ENCODE results near the gene TMEM248. TPM values are rescaled to one million over a fixed set of nuclear protein-coding genes. Genes with fewer than 3 reads are reported as not detected.
"Not testable (repeated sequence)": the region's sequence is repeated elsewhere in the genome, so short reads cannot be mapped to it uniquely, and the experiment has no call there.

Gene TMEM248
- total RNA-seq, 1 donor from 2014 or later: 84.3 TPM

DNA sequence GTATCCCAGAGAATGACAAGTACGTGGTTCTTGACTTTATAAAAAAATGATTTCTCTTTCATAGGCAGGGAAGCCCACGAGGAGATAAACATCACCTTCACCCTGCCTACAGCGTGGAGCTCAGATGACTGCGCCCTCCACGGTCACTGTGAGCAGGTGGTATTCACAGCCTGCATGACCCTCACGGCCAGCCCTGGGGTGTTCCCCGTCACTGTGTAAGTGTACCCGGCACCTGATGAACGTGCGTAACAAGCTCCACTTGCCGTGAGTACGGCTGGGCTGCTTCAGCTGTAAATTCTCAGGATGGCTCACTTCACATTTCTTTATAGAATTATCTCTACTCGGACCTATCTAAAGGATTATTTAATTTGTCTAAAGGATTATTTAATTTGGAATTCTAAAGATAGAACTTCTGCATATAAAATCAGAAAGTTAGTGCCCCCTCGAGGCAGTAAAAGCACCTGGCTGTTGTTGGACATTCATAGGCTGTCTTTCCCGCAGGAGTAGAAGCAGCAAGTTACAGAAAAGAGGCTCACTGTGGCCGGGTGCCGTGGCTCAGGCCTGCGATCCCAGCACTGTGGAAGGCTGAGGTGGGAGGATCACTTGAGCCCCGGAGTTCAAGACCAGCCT lies 27.6 kb downstream of the TMEM248 start:
- intact Hi-C loops (cut with micrococcal nuclease): no loop called here

DNA sequence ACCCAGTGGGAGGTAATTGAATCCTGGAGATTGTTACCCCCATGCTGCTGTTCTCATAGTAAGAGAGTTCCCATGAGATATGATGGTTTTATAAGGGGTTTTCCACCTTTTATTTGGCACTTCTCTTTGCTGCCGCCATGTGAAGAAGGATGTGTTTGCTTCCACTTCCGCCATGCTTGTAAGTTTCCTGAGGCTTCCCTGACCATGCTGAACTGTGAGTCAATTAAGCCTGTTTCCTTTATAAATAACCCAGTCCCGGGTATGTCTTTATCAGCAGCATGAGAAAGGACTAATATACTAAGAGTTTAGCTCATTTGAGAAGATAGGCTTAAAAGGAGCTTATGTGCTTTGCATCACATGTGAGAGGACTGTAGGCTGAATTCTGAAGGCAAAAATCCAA lies 29.3 kb downstream of the TMEM248 start:
- intact Hi-C loops (cut with micrococcal nuclease): no loop called here

DNA sequence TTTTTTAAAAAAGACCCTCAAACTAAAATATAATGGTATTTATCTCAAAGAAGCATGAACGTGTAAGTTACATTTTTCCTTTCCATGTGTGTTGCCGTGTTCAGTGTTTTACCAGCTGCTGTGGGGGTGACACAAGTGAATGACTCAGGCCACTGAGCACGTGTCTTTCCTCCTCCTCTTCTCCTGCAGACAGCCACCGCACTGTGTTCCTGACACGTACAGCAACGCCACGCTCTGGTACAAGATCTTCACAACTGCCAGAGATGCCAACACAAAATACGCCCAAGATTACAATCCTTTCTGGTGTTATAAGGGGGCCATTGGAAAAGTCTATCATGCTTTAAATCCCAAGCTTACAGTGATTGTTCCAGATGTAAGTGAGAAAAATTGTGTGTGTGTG lies 29.7 kb downstream of the TMEM248 start:
- intact Hi-C loops (cut with micrococcal nuclease): no loop called here

DNA sequence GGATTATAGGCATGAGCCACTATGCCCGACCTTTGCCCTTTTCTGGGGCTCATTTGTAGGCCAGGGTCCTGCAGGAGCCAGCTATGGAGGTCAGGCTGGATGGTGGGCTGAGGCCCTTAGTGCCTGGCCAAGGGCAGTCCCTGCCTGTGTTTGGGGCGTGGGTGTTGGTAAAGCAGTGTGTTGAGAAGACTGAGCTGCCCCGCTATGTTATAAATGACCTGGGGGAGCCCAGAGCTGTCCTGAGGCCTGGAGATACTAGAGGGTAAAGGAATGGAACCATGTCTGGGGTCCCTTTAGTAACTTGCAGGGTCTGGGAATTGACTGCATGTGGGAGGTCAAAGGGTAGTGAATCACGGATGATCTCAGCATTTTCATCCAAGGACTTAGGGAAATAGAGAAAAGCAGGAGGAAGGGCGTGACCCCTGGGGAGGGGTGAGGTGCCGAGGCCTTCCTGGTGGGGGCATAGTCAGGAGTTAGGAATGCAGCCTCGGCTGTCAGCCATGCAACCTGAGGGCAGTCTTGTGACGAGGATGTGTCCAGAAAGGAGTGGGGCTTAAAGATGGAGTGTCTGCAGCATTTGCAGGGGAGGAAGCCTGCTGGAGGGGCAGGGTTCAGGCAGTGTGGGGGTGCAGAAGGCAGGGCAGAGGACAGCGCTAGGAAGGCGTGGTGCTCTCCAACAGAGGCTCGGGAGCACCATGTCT lies 31.5 kb downstream of the TMEM248 start:
- intact Hi-C loops (cut with micrococcal nuclease): no loop called here

DNA sequence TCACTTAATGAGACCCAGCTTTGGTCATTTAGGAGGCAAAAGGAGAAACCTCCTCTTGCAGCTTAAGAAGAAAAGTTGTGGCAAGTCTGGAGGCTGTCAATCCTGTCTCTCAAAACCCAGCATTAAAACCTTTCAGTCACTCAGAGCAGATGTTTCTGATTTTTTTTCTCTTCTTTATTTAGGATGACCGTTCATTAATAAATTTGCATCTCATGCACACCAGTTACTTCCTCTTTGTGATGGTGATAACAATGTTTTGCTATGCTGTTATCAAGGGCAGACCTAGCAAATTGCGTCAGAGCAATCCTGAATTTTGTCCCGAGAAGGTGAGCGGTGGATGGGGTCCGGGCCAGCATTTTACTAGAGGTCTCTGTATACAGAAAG lies 32.0 kb downstream of the TMEM248 start:
- intact Hi-C loops (cut with micrococcal nuclease): no loop called here

DNA sequence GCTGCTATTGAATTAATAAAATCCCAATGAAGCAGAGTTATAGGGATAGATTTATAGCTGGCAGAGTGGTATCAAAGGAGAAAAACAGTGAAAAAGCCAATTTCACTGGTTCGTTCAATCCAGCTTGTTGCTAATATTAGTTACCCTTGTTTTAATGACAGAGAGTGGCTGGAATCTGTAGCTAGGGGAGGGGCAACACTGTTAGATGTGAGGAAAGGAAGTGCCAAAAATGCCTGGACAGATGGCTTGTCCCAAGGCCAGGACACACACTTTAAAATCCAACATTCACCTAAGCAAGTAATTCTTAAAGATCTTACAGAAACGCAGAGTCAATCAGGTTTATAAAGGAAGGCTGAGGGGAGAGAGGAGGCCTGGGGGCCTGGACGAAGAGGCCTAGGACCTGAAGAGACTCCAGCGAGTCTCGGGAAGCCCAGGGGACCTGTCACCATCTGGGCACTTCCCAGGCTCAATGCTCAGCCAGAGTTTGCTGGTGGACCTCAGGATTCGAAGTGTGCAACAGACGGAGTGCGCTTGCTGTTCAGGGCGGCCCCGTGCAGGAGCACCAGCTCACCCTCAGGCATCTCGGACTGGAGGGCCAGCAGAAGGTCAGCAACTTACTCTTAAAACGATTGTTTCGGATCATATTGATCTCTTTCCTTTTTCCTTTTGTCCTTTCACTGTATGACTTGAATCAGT lies 36.7 kb downstream of the TMEM248 start:
- intact Hi-C loops (cut with micrococcal nuclease): no loop called here

DNA sequence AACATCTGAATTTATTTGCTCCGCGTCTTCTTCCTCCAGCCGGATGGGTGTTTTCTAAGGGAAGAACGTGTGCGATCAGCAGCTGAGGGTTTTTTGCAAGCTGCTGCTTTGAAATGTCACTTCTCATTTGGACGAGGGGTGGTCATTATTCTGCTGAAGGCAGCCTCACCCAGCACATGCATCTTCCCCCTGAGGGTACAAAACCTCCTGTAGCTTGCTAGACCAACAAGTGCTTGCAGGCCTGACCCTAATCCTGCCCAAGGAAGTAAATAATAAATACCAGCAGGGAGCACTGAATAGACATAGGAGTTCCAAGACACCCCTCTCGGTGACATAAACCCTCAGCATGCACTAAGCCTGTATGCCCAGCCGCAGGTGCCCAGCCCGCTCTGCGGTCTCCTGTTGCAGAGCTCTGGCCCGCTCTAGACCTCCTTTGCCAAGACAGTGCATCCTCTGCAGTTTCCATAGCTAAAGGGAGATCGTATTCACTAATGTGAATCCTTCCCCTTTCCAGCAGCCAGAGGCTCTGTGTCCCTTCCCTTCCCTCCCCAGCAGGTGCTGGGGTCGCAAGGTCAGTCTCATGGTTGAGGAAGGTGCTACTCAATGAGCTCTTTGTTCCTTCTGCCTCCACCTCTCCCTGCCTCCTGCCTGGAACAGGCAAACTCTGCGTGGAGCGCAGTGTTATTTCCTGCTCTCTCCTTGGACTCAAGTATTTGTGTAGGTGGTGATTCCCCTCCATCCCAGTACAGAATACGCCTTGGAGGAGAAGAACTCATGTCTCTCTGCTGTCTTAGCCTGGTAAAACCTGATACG lies 37.7 kb downstream of the TMEM248 start:
- intact Hi-C loops (cut with micrococcal nuclease): no loop called here

DNA sequence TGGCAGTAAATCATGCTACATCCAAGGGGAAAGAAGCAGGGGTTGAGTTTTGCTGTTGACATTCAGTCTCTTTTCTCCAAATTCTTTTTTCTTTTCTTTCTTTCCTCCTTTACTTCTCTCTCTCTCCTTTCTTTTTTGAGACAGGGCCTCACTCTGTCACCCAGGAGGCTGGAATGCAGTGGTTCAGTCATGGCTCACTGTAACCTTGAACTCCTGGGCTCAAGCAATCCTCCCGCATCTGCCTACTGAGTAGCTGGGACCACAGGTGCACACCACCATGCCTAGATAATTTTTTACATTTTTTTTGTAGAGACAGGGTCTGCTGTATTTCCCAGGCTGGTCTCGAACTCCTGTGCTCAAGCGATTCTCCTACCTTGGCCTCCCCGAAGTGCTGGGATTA lies 39.2 kb downstream of the TMEM248 start:
- intact Hi-C loops (cut with micrococcal nuclease): no loop called here

DNA sequence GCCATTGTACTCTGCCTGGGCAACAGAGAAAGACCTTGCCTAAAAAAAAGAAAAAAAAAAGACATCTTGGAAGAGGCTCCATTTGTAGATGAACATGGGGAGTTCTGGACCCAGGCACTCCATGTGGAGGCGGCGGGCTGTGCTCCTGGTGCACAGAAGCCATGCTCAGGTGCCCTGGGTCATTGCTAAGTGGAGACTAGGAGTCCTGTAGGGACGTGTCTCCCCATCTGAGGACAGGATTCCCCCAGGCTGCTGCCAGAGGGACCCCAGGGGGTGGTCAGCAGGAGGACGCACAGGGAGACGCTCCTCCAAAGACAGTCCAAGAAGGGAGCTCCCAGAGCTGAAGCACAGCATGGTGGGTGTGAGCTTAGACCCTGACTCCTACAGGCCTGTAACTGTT lies 40.1 kb downstream of the TMEM248 start:
- intact Hi-C loops (cut with micrococcal nuclease): no loop called here

DNA sequence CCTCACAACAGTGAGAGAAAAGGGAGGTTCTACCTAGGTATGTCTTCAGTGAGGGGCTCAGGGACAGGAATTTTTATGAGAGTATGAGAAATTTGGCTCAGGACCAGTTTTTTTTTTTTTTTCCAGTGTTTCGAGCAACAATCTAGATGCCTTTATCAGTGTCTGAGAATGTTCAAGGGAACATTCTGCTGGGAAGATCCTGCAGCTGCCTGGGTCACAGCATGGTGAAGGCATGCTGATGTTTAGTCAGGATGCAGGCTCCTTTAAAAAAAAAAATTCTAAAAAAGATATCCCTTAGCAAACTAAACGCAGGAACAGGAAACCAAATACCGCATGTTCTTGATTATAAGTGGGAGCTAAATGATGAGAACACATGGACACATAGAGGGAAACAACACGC lies 43.4 kb downstream of the TMEM248 start:
- intact Hi-C loops (cut with micrococcal nuclease): no loop called here

DNA sequence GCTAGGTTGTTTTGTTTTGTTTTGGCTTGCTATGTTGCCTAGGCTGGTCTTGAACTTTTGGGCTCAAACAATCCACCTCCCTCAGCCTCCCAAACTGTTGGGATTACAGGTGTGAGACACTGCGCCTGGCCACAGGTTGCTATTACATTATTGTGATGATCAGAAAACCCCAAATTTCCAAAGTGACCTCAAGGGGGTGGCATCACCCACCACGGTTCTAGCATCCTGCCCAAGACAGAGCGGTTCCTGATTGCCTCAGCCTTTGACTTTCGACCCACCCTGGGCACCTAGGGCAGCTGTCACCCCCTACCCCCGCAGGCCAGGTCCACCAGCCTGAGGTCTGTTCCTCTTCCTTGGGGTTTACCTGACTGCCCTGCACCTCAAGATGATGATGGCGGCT lies 46.0 kb downstream of the TMEM248 start:
- intact Hi-C loops (cut with micrococcal nuclease): no loop called here

DNA sequence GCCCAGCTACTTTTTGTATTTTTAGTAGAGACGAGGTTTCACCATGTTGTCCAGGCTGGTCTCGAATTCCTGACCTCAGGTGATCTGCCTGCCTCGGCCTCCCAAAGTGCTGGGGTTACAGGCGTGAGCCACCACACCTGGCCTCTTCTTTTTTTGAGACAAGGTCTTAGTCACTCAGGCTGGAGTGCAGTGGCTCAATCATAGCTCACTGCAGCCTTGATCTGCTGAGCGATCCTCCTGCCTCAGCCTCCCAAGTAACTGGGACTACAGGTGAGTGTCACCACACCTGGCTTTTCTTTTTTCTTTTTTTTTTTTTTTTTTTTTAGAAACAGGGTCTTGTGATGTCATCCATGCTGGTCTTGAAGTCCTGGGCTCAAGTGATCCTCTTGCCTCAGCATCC lies 48.0 kb downstream of the TMEM248 start:
- intact Hi-C loops (cut with micrococcal nuclease): not testable (repeated sequence)

DNA sequence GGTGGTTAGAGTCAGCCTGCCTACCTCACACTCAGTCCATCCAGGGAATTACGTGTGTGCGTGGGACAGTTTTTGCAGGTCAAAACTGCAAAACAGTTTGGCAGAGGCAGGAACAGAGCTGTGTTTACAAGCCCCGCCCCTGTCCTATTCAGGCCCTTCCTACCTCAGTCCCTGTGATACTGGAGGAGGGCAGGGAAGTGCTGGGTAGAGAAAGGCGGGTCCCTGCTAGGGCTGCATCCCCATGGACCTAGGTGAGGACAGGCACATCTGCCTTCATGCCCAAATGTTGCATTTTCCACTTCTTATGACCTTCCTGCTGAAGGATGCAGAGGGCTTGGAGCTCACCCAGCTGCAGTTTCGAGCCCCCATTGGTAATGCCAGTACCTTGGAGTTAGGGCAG lies 49.3 kb downstream of the TMEM248 start:
- intact Hi-C loops (cut with micrococcal nuclease): no loop called here

DNA sequence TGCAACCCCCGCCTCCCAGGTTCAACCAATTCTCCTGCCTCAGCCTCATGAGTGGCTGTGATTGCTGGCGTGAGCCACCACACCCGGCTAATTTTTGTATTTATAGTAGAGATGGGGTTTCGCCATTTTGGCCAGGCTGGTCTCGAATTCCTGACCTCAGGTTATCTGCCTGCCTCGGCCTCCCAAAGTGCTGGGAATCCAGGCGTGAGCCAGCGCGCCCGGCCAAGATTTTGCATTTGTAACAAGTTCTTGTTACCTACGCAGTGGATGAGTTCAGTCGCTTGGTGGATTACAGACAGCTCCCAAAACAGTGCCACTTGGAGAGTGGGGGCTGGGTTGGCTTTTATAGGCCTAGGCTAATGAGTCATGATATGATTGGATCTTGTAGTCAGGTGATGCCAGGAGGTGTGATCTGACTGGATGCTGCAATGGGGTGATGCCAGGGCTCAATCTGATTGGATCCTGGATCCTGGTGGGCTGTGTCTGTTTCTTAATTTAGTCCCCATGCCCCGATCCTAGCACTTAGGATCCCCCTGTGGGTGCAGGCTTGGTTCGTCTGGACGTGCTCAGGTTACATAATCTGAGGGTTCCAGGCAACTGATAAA lies 54.1 kb downstream of the TMEM248 start:
- intact Hi-C loops (cut with micrococcal nuclease): no loop called here

DNA sequence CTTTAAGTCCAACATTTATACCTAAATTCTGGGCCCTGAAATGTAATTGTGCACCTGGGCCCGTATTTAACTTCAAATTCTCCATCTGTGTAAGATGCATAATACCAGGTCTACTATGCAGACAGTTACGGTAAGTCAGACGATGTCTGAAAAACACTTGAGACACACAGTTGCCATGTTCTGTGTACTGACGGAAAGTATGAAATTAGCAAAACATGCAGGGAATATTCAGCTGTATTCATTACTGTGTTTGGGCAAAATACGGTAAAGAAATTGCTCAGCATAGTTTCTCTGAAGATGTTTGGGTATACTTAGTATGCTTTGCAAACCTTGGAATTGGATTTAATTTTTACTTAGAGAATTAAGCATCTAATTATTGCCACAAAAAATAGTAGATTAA lies 57.3 kb downstream of the TMEM248 start:
- intact Hi-C loops (cut with micrococcal nuclease): not testable (repeated sequence)

DNA sequence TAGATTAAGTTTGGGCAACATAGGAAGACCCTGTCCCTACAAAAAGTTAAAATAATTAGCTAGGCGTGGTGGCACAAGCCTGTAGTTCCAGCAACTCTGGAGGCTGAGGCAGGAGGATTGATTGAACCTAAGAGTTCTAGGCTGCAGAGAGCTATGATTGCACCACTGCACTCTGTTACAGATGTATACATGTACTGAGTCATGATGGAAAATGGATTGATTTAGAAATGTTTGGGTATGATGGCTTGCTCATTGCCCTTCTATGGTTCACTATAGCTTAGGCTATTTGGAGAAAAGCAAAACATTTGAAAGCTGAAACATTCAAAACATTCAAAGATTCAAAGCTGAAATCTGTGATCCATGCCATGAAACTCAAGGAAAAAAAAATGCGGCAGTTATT lies 58.0 kb downstream of the TMEM248 start:
- intact Hi-C loops (cut with micrococcal nuclease): not testable (repeated sequence)

DNA sequence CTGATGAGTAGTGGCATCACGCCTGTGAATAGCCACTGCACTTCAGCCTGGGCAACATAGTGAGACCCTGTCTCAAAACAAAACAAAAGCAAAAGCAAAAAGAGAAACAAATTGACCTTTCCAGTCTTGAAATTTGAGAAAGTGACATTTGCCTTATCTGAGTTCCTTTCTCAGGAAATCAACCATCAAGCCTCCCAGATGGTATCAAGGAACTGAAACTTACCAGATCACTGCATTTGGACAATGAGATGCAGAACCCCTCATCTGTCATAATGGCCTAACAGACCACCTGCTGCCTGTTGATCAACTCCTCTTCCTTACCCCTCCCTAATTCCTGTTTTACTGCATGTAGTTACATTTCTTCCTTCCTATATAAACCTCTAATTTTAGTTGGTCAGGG lies 59.3 kb downstream of the TMEM248 start:
- intact Hi-C loops (cut with micrococcal nuclease): not testable (repeated sequence)

DNA sequence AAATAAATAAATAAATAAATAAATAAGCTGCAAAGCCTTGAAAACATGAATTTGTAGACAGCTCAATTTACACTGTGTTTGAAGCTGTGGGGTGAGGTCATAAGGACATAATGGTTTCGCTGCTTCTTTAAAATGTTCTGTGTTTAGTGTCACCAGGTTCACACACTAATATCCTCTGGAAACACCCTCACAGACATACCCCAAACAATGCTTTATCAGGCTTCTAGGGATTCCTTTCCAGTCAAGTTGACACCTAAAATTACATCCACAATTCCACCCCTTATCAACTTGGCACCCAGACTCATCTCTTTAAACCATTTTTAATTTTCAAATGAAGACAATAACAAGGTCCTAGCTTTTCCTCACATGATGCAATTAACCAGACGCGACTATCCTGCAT lies 68.5 kb downstream of the TMEM248 start:
- intact Hi-C loops (cut with micrococcal nuclease): not testable (repeated sequence)

DNA sequence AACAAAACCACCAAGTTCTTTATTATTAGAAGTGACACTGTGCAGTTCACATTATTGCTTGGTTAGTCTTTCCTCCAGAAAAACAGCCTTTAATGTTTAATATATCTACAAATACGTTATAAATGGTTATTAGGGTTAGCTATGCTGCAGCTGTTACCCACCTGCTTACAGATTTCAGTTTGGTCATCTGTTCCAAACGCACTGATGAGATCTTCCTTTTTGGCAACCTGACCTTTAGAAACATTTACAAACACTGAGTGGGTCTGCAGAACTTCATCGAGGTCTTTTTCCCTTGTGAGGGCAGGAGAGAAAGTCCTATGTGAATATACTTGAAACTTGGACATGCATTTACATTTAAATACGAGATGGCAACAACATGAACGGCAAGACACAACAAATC lies 73.0 kb downstream of the TMEM248 start:
- intact Hi-C loops (cut with micrococcal nuclease): loop anchor here (1.0 to 10.0 kb wide), 5 partner anchors 72 to 1012 kb away; partner anchors contain the start of gene GUSB

DNA sequence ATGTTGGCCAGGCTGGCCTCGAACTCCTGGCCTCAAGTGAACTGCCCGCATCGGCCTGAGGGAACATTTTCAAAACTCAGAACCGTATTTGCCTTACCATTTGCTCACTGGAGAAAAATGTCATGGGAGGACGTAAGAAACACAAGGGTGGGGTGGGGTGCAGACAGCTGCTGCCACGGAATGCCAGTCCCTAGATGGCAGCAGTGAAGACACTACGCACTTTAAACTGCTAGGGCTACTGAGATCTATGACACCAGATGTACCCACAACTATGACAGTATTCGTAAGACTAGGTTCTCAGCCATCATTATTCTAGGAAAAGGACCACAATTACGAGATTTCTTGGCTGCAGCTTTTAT lies 73.6 kb downstream of the TMEM248 start:
- intact Hi-C loops (cut with micrococcal nuclease): loop anchor here (1.0 to 10.0 kb wide), 8 partner anchors 72 to 1622 kb away; partner anchors contain the start of genes GUSB and ZNF92

DNA sequence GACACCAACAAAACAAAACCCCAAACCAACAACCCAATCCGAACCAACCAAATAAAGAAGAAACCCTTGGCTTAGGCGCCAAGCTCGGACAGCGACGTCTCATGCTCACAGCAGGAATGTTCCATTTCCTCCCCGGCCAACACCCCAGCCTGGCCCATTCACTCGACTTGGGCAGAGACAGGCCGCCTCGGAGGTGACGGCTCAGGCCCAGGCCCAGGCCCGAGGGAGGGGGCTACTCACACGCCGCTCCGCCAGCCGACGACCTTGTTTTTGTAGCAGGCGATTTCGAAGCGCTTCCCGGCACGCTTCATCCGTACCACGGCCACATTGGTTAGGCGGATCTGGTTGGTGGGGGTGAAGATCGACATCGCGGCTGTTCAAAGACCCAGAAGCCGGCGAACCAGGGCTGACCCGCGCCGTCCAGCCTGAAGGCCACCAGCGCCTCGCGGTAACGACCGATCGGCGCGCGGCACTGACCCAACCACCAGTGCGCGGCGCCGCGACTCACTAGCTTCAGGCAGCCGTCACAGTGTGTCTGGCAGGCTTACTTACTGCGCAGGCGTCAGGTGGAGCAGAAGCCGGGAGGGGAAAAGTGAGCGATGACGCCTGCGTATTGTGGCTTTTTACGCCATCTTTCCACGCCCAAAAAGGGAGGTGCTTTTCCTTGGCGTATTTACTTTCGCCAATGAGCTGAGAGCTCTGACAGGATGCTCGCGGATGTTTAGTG lies 74.2 kb downstream of the TMEM248 start, which contains the start of gene SBDS:
SBDS (minus strand) TSS at position 537 of the 727 bp plus-strand sequence; CDS start at position 368, 169 bp downstream.
- intact Hi-C loops (cut with micrococcal nuclease): loop anchor here (2.0 to 10.0 kb wide), 6 partner anchors 158 to 1623 kb away; partner anchors contain the start of gene ZNF92
